Measurements from ENCODE around the gene FXYD2.

Gene FXYD2

DNA sequence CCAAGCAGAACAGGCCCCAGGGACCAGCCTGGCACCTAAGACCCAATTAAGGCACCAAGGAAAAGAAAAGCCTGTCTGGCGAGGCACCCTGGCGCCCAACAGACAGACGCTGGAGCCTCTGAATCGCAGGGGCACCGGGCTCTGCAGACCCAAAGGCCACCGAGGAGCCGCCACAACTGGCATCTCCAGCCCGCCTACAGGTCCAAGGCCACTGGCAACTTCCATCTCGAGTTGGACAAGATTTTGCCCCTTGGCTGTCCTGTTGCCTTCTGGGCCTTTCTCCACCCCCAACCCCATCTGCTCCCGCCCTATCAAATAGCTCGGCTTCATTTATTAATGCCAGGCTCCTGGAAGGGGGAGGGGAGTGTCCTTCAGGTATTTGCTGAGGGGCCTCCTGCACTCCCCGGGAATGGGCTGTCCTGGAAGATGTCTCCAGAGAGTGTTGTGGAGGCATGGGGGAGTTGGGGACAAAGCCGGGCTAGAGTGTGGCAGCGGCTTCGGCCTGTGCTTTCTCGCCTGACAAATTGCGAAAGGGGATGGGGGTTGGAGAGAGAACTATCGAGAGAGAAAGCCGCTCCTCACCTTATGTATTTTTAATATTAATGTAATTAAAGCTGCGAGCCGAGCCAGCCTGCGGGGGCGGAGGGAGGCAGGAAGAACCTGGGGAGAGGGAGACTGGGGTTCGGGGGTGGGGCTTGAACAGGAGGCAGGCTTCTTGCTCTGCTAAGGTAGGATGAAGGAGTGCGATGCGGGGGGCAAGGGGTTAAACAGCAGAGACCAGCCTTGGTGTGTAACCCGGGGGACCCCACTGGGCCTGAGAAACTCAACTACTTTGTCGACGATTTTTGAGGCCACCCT lies 29.5 kb downstream of the FXYD2 start:
- Histone ChIP-seq H3K4me1 (ENCODE audit: control insufficient read depth, insufficient read depth, low read length) (peaks cover 4% of the 10 kb centered on the region), H3K9me3 (ENCODE audit: control insufficient read depth, low read length) (no peaks in the 10 kb centered on the region), H3K27me3 (ENCODE audit: control insufficient read depth, insufficient read depth, low read length) (peaks cover 66% of the 10 kb centered on the region), H3K4me3 (ENCODE audit: low read length) (no peak overlapping the region), H3K9ac (ENCODE audit: low read length) (no peak overlapping the region), H3K36me3 (ENCODE audit: control insufficient read depth, insufficient read depth, low read length) (no peaks in the 10 kb centered on the region)

DNA sequence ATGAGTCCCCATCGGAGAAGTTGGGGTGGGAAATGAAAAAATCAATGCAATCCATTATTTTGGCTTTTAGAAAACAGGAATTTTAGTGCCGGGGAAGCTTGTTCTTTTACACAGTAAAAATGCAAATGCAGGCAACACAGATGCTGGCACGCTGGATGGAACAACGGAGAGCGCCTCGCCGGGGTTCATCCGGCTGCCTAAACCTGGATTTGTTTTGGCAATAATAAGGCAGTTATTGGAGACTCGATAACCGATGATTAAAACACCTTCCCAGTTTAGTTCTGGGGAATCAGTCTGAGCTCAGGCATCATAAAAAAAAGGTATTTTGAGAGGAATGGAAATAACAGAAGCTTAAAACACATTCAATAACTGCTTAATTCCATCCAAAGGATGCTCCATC lies 30.4 kb downstream of the FXYD2 start:
- H3K4me1 ChIP-seq (ENCODE audit: control insufficient read depth, insufficient read depth, low read length): peaks cover 4% of the 10 kb centered on the region
- H3K27me3 ChIP-seq (ENCODE audit: control insufficient read depth, insufficient read depth, low read length): peaks cover 60% of the 10 kb centered on the region
- no peaks in the 10 kb centered on the region for H3K36me3 ChIP-seq (ENCODE audit: control insufficient read depth, insufficient read depth, low read length)
- no peak overlapping the region for H3K4me3 ChIP-seq (ENCODE audit: low read length)
- H3K9ac ChIP-seq (ENCODE audit: low read length): no peak overlapping the region
- no peaks in the 10 kb centered on the region for H3K9me3 ChIP-seq (ENCODE audit: control insufficient read depth, low read length)

DNA sequence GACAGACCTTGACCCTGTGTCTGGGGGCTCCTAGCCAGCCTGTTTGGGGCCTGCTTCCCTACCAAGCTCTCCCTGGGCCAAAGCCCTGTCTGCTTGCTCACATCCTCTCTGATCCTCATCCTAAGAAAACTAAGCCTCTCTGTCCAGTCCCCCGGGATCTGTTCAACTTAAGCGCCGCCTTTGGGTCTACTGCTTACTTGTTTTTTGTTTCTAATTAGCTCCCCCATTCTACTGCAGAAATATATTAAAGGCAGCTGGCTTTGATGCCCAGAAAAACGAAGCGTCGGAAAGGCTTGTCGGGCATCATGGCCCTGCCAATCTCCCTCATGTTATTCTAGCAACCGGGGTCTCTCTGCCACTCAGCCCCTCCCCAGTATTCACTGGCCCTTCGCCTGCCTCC lies 31.0 kb downstream of the FXYD2 start:
- Histone ChIP-seq H3K4me3 (ENCODE audit: low read length) (no peak overlapping the region), H3K9ac (ENCODE audit: low read length) (no peak overlapping the region), H3K36me3 (ENCODE audit: control insufficient read depth, insufficient read depth, low read length) (no peaks in the 10 kb centered on the region), H3K27me3 (ENCODE audit: control insufficient read depth, insufficient read depth, low read length) (peaks cover 56% of the 10 kb centered on the region), H3K9me3 (ENCODE audit: control insufficient read depth, low read length) (no peaks in the 10 kb centered on the region), H3K4me1 (ENCODE audit: control insufficient read depth, insufficient read depth, low read length) (peaks cover 4% of the 10 kb centered on the region)

GRCh38 chr11:117792992-117793391 lies 31.6 kb downstream of the FXYD2 start:
- Histone ChIP-seq H3K9me3 (ENCODE audit: control insufficient read depth, low read length) (no peaks in the 10 kb centered on the region), H3K4me1 (ENCODE audit: control insufficient read depth, insufficient read depth, low read length) (peaks cover 4% of the 10 kb centered on the region), H3K9ac (ENCODE audit: low read length) (no peak overlapping the region), H3K36me3 (ENCODE audit: control insufficient read depth, insufficient read depth, low read length) (no peaks in the 10 kb centered on the region), H3K4me3 (ENCODE audit: low read length) (no peak overlapping the region), H3K27me3 (ENCODE audit: control insufficient read depth, insufficient read depth, low read length) (peaks cover 54% of the 10 kb centered on the region)

DNA sequence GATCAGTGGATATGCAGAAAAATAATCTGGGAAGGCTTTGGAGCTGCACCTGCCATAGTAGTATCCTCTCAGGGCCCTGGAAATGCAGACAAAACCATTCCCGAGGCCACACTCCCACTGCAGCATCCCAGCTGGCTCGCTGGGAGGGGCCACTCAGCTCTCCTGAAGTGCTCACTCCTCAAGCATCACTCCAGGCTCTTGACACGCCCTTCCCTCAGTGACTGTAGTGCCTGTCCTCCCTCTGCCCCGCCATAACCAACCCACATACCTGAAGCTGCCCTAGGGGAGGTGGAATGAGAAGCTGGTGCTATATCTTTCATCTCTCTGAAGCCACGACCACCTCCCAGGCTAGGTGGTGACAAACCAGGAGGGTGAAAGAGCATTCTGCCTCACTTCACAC lies 32.3 kb downstream of the FXYD2 start:
- no peak overlapping the region for H3K9ac ChIP-seq (ENCODE audit: low read length)
- no peak overlapping the region for H3K4me3 ChIP-seq (ENCODE audit: low read length)
- H3K36me3 ChIP-seq (ENCODE audit: control insufficient read depth, insufficient read depth, low read length): no peaks in the 10 kb centered on the region
- no peaks in the 10 kb centered on the region for H3K9me3 ChIP-seq (ENCODE audit: control insufficient read depth, low read length)
- H3K4me1 ChIP-seq (ENCODE audit: control insufficient read depth, insufficient read depth, low read length): peaks cover 4% of the 10 kb centered on the region
- peaks cover 49% of the 10 kb centered on the region for H3K27me3 ChIP-seq (ENCODE audit: control insufficient read depth, insufficient read depth, low read length)

GRCh38 chr11:117790279-117790678 lies 34.3 kb downstream of the FXYD2 start:
- Histone ChIP-seq H3K4me3 (ENCODE audit: low read length) (no peak overlapping the region), H3K9me3 (ENCODE audit: control insufficient read depth, low read length) (no peaks in the 10 kb centered on the region), H3K4me1 (ENCODE audit: control insufficient read depth, insufficient read depth, low read length) (no peaks in the 10 kb centered on the region), H3K9ac (ENCODE audit: low read length) (no peak overlapping the region), H3K27me3 (ENCODE audit: control insufficient read depth, insufficient read depth, low read length) (peaks cover 34% of the 10 kb centered on the region), H3K36me3 (ENCODE audit: control insufficient read depth, insufficient read depth, low read length) (no peaks in the 10 kb centered on the region)

DNA sequence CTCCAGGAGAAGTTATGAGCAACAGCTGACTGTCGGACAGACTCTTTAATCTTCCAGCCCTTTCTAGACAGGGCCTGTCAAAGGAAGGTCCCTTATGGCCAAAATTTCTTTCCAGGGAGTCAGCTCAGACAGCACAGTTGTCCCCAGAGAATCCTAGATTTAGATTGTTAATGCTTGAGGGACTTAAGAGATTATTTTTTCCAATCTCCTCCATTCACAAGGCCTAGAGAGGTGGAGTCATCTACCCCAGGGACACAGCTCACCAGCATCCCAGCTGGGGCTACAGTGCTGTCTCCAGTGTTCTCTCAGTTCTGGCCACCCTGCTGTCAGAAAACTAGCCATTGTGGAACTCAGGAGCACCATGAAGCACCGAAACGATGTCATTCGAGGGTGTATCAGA lies 35.3 kb downstream of the FXYD2 start:
- H3K9ac ChIP-seq (ENCODE audit: low read length): no peak overlapping the region
- no peaks in the 10 kb centered on the region for H3K9me3 ChIP-seq (ENCODE audit: control insufficient read depth, low read length)
- no peaks in the 10 kb centered on the region for H3K4me1 ChIP-seq (ENCODE audit: control insufficient read depth, insufficient read depth, low read length)
- no peak overlapping the region for H3K4me3 ChIP-seq (ENCODE audit: low read length)
- H3K36me3 ChIP-seq (ENCODE audit: control insufficient read depth, insufficient read depth, low read length): no peaks in the 10 kb centered on the region
- H3K27me3 ChIP-seq (ENCODE audit: control insufficient read depth, insufficient read depth, low read length): peaks cover 23% of the 10 kb centered on the region

- Histone ChIP-seq H3K9me3 (ENCODE audit: control insufficient read depth, low read length) (no peaks in the 10 kb centered on the region), H3K9ac (ENCODE audit: low read length) (no peak overlapping the region), H3K4me1 (ENCODE audit: control insufficient read depth, insufficient read depth, low read length) (no peaks in the 10 kb centered on the region), H3K36me3 (ENCODE audit: control insufficient read depth, insufficient read depth, low read length) (no peaks in the 10 kb centered on the region), H3K4me3 (ENCODE audit: low read length) (no peak overlapping the region), H3K27me3 (ENCODE audit: control insufficient read depth, insufficient read depth, low read length) (peaks cover 11% of the 10 kb centered on the region)
Measured at GRCh38 chr11:117786135-117786870, 38.2 kb downstream of the FXYD2 start.

DNA sequence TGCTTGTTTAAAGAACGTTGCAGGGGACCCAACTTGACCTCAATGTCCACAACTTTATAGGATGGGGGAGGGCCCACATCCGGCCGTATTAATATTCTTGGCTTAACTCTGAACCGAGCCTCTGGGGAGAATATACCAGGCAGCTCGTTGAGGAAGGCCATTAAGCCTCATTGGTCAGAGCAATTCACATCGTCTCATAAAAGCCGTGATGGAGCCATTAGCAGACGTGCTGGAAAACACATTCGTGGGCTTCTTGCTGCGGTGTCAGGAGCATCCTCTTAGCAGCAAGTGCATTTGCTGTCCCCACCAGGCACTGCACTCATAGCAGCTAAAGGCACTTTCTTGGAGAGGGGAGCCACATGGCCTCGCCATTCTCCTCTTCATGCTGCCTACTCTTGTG lies 42.4 kb downstream of the FXYD2 start:
- H3K36me3 ChIP-seq (ENCODE audit: control insufficient read depth, insufficient read depth, low read length): no peaks in the 10 kb centered on the region
- H3K4me1 ChIP-seq (ENCODE audit: control insufficient read depth, insufficient read depth, low read length): no peaks in the 10 kb centered on the region
- H3K9ac ChIP-seq (ENCODE audit: low read length): no peak overlapping the region

GRCh38 chr11:117781627-117782026 lies 42.9 kb downstream of the FXYD2 start:
- no peaks in the 10 kb centered on the region for H3K4me1 ChIP-seq (ENCODE audit: control insufficient read depth, insufficient read depth, low read length)
- no peaks in the 10 kb centered on the region for H3K36me3 ChIP-seq (ENCODE audit: control insufficient read depth, insufficient read depth, low read length)
- H3K9ac ChIP-seq (ENCODE audit: low read length): no peak overlapping the region
- H3K9me3 ChIP-seq (ENCODE audit: control insufficient read depth, low read length): no peaks in the 10 kb centered on the region
- no peak overlapping the region for H3K4me3 ChIP-seq (ENCODE audit: low read length)
- peaks cover 11% of the 10 kb centered on the region for H3K27me3 ChIP-seq (ENCODE audit: control insufficient read depth, insufficient read depth, low read length)

More for the DNA sequence above, 42.4 kb downstream of the FXYD2 start:
- Histone ChIP-seq H3K4me3 (ENCODE audit: low read length) (no peak overlapping the region), H3K9me3 (ENCODE audit: control insufficient read depth, low read length) (no peaks in the 10 kb centered on the region), H3K27me3 (ENCODE audit: control insufficient read depth, insufficient read depth, low read length) (peaks cover 14% of the 10 kb centered on the region)

DNA sequence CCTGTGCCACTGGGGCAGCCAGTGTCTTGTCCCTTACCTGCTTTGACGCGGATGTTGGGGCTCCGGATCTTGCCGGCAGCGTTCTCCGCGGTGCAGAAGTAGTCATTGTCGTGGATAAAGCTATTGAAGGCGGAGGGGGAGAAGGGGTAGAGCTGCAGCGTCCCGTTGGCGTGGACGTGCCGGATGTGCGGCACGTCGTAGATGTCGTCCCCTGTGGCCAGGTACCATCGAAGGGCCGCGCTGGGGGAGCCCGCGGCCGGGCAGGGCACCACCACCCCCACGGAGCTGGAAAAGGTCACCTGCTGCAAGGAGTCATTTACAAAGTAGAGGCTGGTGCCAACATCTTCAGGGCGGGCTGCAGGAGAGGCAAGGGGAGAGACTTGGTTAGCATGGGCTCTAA lies 44.1 kb downstream of the FXYD2 start:
- Histone ChIP-seq H3K36me3 (ENCODE audit: control insufficient read depth, insufficient read depth, low read length) (no peaks in the 10 kb centered on the region), H3K4me1 (ENCODE audit: control insufficient read depth, insufficient read depth, low read length) (no peaks in the 10 kb centered on the region), H3K4me3 (ENCODE audit: low read length) (no peak overlapping the region), H3K9me3 (ENCODE audit: control insufficient read depth, low read length) (no peaks in the 10 kb centered on the region), H3K9ac (ENCODE audit: low read length) (no peak overlapping the region), H3K27me3 (ENCODE audit: control insufficient read depth, insufficient read depth, low read length) (peaks cover 11% of the 10 kb centered on the region)

DNA sequence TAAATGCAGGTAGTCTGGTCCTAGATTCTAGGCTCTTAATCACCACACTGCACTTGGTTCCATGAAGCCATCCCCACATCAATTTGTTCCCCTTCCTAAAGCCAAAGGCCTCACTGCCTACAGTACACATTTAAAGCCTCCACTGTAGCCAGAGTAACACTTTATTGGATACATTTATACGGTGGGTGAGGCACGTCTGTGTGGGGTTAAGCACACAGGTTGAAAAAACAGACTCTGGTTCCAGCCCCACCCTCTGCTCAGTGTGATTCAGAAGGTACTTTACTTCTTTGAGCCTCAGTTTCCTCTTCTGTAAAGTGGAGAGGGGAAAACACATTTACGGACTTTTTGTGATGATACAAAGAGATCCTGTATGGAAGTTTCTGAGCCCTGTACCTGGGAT lies 50.0 kb downstream of the FXYD2 start:
- H3K36me3 ChIP-seq (ENCODE audit: control insufficient read depth, insufficient read depth, low read length): no peaks in the 10 kb centered on the region
- no peak overlapping the region for H3K4me3 ChIP-seq (ENCODE audit: low read length)
- no peaks in the 10 kb centered on the region for H3K4me1 ChIP-seq (ENCODE audit: control insufficient read depth, insufficient read depth, low read length)
- H3K9me3 ChIP-seq (ENCODE audit: control insufficient read depth, low read length): no peaks in the 10 kb centered on the region
- H3K9ac ChIP-seq (ENCODE audit: low read length): no peak overlapping the region
- peaks cover 5% of the 10 kb centered on the region for H3K27me3 ChIP-seq (ENCODE audit: control insufficient read depth, insufficient read depth, low read length)

All from mucosa of stomach (tissue), 1 donor.